GM10248 (cell line): ENCODE results near the gene KDM3B.

Experiments
- CTCF ChIA-PET: fragments of 300-600 bp; sonication (Branson Sonifier 250); formaldehyde crosslinking; extraction: SDS; loops from one replicate; lab custom pipeline; 2021; ENCODE audit warnings: antibody characterized with exemption; lab: Yijun Ruan, JAX
- POLR2A ChIA-PET: fragments of 350-650 bp; sonication (Branson Sonifier 250); formaldehyde crosslinking; extraction: SDS; loops from one replicate; lab custom pipeline; 2020; ENCODE audit warnings: antibody characterized with exemption; lab: Yijun Ruan, JAX
- DNase-seq: peaks from one replicate; pipeline ENCODE4 v3.0.0; 2012; ENCODE audit errors: extremely low spot score
- TF ChIP-seq, protein P1 (sequence below): IDR thresholded peaks from 2 replicates; pipeline ENCODE4 v1.5.1; 2012; ENCODE audit warnings: mild to moderate bottlenecking, low read depth; ENCODE audit errors: extremely low read depth, missing control alignments, control extremely low read depth

Gene KDM3B

DNA sequence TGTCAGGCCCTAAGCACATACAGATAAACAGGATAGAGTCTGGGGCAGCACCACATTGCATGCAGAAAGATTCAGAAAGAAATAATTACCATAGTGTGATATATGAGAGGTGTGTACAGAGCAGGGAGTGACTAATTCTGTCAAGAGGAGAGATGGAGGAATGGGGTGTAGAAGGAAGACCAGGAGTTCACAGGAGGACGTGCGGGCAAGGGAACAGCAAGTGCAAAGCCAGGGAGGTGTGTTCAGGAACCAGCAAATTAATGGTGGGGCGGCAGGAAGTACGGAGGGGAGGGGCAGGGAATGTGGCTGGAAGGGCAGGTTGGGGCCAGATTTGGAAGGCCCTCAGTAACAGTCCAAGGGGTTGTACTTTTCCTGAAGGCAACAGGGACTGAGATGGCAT lies 130.2 kb downstream of the KDM3B start:
- no peak for DNase-seq
- ChIA-PET CTCF (no interaction called here), POLR2A (interaction anchor here (1.0 kb wide), 1 partner anchor 17 kb away, joined by 4 read pairs; the partner anchor contains the start of gene EGR1)
- TF ChIP-seq, protein P1, sequence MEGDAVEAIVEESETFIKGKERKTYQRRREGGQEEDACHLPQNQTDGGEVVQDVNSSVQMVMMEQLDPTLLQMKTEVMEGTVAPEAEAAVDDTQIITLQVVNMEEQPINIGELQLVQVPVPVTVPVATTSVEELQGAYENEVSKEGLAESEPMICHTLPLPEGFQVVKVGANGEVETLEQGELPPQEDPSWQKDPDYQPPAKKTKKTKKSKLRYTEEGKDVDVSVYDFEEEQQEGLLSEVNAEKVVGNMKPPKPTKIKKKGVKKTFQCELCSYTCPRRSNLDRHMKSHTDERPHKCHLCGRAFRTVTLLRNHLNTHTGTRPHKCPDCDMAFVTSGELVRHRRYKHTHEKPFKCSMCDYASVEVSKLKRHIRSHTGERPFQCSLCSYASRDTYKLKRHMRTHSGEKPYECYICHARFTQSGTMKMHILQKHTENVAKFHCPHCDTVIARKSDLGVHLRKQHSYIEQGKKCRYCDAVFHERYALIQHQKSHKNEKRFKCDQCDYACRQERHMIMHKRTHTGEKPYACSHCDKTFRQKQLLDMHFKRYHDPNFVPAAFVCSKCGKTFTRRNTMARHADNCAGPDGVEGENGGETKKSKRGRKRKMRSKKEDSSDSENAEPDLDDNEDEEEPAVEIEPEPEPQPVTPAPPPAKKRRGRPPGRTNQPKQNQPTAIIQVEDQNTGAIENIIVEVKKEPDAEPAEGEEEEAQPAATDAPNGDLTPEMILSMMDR, result no peak
